Keratinocyte (primary cell): Measurements from ENCODE around the gene CHST7. TPM values are rescaled to one million over a fixed set of nuclear protein-coding genes. Genes with fewer than 3 reads are reported as not detected.

Source experiments
- DNase-seq: peaks from one replicate; pipeline ENCODE4 v3.0.0-alpha.2; 2011; ENCODE audit warnings: low read depth, missing footprints, low spot score
- FAIRE-seq: peaks from 2 replicates; lab custom pipeline; 2011; peaks lifted over from hg19 to GRCh38; lab: Jason Lieb, UNC
- H2AFZ ChIP-seq: 2 replicates; pipeline ENCODE4 v1.6.0; 2012; ENCODE audit warnings: low read length, control low read depth, inconsistent platforms; ENCODE audit not compliant: control insufficient read depth
- H3K27ac ChIP-seq: 2 replicates; pipeline ENCODE4 v1.5.1; 2011; ENCODE audit warnings: low read length; ENCODE audit not compliant: control insufficient read depth, insufficient read depth
- H3K27me3 ChIP-seq: 3 replicates; pipeline ENCODE4 v1.6.0; 2011; ENCODE audit warnings: low read length; ENCODE audit not compliant: control insufficient read depth, insufficient read depth; ENCODE audit errors: extremely low read depth
- H3K36me3 ChIP-seq, 2 experiments: 2 replicates in 1 of 2; 3 replicates in 1 of 2; pipeline ENCODE4 v1.5.1; 2011; ENCODE audit warnings: low read length in 2 of 2, mild to moderate bottlenecking in 1 of 2; ENCODE audit not compliant: control insufficient read depth in 2 of 2, insufficient read depth in 2 of 2; ENCODE audit errors: extremely low read depth in 1 of 2
- H3K4me1 ChIP-seq: 3 replicates; pipeline ENCODE4 v1.5.1; 2011; ENCODE audit warnings: low read length; ENCODE audit not compliant: control insufficient read depth, insufficient read depth; ENCODE audit errors: extremely low read depth
- H3K4me2 ChIP-seq: 3 replicates; pipeline ENCODE4 v1.6.0; 2011; ENCODE audit warnings: low read depth, low read length; ENCODE audit not compliant: control insufficient read depth, insufficient read depth; ENCODE audit errors: extremely low read depth
- H3K4me3 ChIP-seq, 3 experiments: fragments of 200-600 bp in 1 of 3; sonication (generic) in 1 of 3; 2 replicates in 2 of 3; 3 replicates in 1 of 3; pipeline ENCODE4 v1.5.1; 2011 to 2016; ENCODE audit warnings: low read length in 3 of 3, mild to moderate bottlenecking in 3 of 3, control low read depth in 2 of 3, inconsistent platforms in 1 of 3, low read depth in 1 of 3, mixed read lengths in 1 of 3, mixed run types in 1 of 3, moderate library complexity in 1 of 3; ENCODE audit not compliant: control insufficient read depth in 2 of 3, insufficient read depth in 2 of 3; ENCODE audit errors: extremely low read depth in 1 of 3
- H3K79me2 ChIP-seq: 2 replicates; pipeline ENCODE4 v1.6.0; 2012; ENCODE audit warnings: low read length; ENCODE audit not compliant: control insufficient read depth, insufficient read depth
- H3K9ac ChIP-seq: 3 replicates; pipeline ENCODE4 v1.6.0; 2011; ENCODE audit warnings: low read length; ENCODE audit not compliant: control insufficient read depth, insufficient read depth; ENCODE audit errors: extremely low read depth
- H3K9me1 ChIP-seq: 3 replicates; pipeline ENCODE4 v1.6.0; 2011; ENCODE audit warnings: low read length; ENCODE audit not compliant: control insufficient read depth, insufficient read depth; ENCODE audit errors: extremely low read depth
- H3K9me3 ChIP-seq: 2 replicates; pipeline ENCODE4 v1.5.1; 2012; ENCODE audit warnings: low read depth, low read length; ENCODE audit not compliant: control insufficient read depth
- H4K20me1 ChIP-seq: 3 replicates; pipeline ENCODE4 v1.6.0; 2011; ENCODE audit warnings: low read length; ENCODE audit not compliant: control insufficient read depth, insufficient read depth; ENCODE audit errors: extremely low read depth
- EZH2 ChIP-seq: IDR thresholded peaks from one replicate; pipeline ENCODE4 v1.6.1; 2012; ENCODE audit warnings: inconsistent platforms, mild to moderate bottlenecking, low read length, moderate library complexity
- dilution Hi-C: fragments of 300-500 bp; cut with MboI; formaldehyde crosslinking; loops from one replicate; pipeline ENCODE4 v1.7.0; 2020; ENCODE audit warnings: low sequenced_read_pairs; ENCODE audit not compliant: extremely low pct_ligation_motif_present
- polyA plus RNA-seq, 5 experiments: library from polyadenylated mRNA; depleted of rRNA in 3 of 5; stranded (reverse) in 3 of 5; stranded (forward) in 1 of 5; unstranded in 1 of 5; fragments of >200 nt; gene quantifications; 1 replicate in 1 of 5; 2 replicates in 3 of 5; 3 replicates in 1 of 5; pipeline versions ENCODE4 v1.2.1 to v1.2.3, GENCODE V29; 2011 to 2012; ENCODE audit warnings: missing spikeins in 2 of 5, low read depth in 1 of 5, low replicate concordance in 1 of 5
- TF ChIP-seq, protein P1 (sequence below), 3 experiments: IDR thresholded peaks in 1 of 3; conservative IDR thresholded peaks in 1 of 3; optimal IDR thresholded peaks in 1 of 3; 2 replicates in 2 of 3; 3 replicates in 1 of 3; pipeline versions ENCODE3 to v1.5.1; 2011; ENCODE audit warnings: low read length in 3 of 3, mild to moderate bottlenecking in 3 of 3, moderate library complexity in 2 of 3, control low read depth in 1 of 3, inconsistent platforms in 1 of 3; ENCODE audit not compliant: insufficient read depth in 2 of 3; ENCODE audit errors: extremely low read depth in 1 of 3

CHST7 gene
- polyA plus RNA-seq, 1 donor (not counting 4 experiments of a cell fraction or from before 2014, with no cell fraction given), result 0.39 TPM

DNA sequence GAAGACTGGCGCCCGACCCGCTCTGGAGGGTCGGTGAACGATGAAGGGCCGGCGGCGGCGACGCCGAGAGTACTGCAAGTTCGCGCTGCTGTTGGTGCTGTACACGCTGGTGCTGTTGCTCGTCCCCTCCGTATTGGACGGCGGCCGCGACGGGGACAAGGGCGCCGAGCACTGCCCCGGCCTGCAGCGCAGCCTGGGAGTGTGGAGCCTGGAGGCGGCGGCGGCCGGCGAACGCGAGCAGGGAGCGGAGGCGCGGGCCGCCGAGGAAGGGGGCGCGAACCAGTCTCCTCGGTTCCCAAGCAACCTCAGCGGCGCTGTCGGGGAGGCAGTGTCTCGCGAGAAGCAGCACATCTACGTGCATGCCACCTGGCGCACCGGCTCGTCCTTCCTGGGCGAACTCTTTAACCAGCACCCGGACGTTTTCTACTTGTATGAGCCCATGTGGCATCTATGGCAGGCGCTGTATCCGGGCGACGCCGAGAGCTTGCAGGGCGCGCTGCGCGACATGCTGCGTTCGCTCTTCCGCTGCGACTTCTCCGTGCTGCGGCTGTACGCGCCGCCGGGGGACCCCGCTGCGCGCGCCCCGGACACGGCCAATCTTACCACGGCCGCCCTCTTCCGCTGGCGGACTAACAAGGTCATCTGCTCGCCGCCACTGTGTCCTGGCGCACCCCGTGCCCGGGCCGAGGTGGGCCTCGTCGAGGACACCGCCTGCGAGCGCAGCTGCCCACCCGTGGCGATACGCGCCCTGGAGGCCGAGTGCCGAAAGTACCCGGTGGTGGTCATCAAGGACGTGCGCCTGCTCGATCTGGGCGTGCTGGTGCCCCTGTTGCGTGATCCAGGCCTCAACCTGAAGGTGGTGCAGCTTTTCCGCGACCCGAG is 568 bp downstream of the CHST7 start:
- Histone ChIP-seq H3K4me2 (peak overlapping the region; percentile 70), H3K4me1 (peaks cover 7% of the 10 kb centered on the region), H2AFZ (peak overlapping the region; percentile 74), H3K36me3 (no peaks in the 10 kb centered on the region), H3K9ac (no peak overlapping the region), H3K4me3 (peak overlapping the region; percentile 40 to 59 (median 48)), H3K27ac (no peak overlapping the region), H4K20me1 (no peaks in the 10 kb centered on the region), H3K9me1 (no peaks in the 10 kb centered on the region), H3K9me3 (no peaks in the 10 kb centered on the region), H3K27me3 (no peaks in the 10 kb centered on the region), H3K79me2 (no peaks in the 10 kb centered on the region)
- no peak for TF ChIP-seq EZH2
- TF ChIP-seq, protein P1, sequence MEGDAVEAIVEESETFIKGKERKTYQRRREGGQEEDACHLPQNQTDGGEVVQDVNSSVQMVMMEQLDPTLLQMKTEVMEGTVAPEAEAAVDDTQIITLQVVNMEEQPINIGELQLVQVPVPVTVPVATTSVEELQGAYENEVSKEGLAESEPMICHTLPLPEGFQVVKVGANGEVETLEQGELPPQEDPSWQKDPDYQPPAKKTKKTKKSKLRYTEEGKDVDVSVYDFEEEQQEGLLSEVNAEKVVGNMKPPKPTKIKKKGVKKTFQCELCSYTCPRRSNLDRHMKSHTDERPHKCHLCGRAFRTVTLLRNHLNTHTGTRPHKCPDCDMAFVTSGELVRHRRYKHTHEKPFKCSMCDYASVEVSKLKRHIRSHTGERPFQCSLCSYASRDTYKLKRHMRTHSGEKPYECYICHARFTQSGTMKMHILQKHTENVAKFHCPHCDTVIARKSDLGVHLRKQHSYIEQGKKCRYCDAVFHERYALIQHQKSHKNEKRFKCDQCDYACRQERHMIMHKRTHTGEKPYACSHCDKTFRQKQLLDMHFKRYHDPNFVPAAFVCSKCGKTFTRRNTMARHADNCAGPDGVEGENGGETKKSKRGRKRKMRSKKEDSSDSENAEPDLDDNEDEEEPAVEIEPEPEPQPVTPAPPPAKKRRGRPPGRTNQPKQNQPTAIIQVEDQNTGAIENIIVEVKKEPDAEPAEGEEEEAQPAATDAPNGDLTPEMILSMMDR (optimal IDR thresholded peaks at IDR 0.05 in 1 of 3, IDR thresholded peaks at IDR 0.05 in 1 of 3, conservative IDR thresholded peaks at IDR 0.05 in 1 of 3; ENCODE audit: extremely low read depth in 1 of 3, insufficient read depth in 2 of 3, low read length in 3 of 3), result peak in 1 of 3 experiments; percentile 20
- FAIRE-seq (no peak), DNase-seq (no peak)
- dilution Hi-C loops, result no loop called here

DNA sequence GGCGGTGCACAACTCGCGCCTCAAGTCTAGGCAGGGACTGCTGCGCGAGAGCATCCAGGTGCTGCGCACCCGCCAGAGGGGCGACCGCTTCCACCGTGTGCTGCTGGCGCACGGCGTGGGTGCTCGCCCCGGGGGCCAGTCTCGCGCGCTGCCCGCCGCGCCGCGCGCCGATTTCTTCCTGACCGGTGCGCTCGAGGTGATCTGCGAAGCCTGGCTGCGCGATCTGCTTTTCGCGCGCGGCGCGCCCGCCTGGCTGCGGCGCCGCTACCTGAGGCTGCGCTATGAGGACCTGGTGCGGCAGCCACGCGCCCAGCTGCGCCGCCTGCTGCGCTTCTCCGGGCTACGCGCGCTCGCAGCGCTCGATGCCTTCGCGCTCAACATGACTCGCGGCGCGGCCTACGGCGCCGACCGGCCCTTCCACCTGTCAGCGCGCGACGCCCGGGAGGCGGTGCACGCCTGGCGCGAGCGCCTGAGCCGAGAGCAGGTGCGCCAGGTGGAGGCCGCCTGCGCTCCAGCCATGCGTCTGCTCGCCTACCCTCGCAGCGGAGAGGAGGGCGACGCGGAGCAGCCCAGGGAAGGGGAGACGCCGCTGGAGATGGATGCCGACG is 1.3 kb downstream of the CHST7 start:
- Histone ChIP-seq H3K9ac (no peak overlapping the region), H3K9me3 (no peaks in the 10 kb centered on the region), H2AFZ (peak overlapping the region; percentile 74), H4K20me1 (no peaks in the 10 kb centered on the region), H3K4me2 (peak overlapping the region; percentile 70), H3K79me2 (no peaks in the 10 kb centered on the region), H3K36me3 (no peaks in the 10 kb centered on the region), H3K4me1 (peaks cover 7% of the 10 kb centered on the region), H3K27ac (no peak overlapping the region), H3K27me3 (no peaks in the 10 kb centered on the region), H3K9me1 (no peaks in the 10 kb centered on the region), H3K4me3 (peak overlapping the region; percentile 18 to 59 (median 40))
- TF ChIP-seq, protein P1 (optimal IDR thresholded peaks at IDR 0.05 in 1 of 3, IDR thresholded peaks at IDR 0.05 in 1 of 3, conservative IDR thresholded peaks at IDR 0.05 in 1 of 3; ENCODE audit: extremely low read depth in 1 of 3, insufficient read depth in 2 of 3, low read length in 3 of 3), result peak in 1 of 3 experiments; percentile 11
- TF ChIP-seq EZH2, result no peak
- DNase-seq (no peak), FAIRE-seq (no peak)
- dilution Hi-C loops, result no loop called here
